AG04449 (cell line): ENCODE data around the gene TKTL2.

Source experiments
- CTCF ChIA-PET: fragments of 350-600 bp; formaldehyde crosslinking; extraction: SDS; loops from one replicate; lab custom pipeline; 2021; ENCODE audit warnings: antibody characterized with exemption; lab: Yijun Ruan, JAX
- POLR2A ChIA-PET: fragments of 400-600, 350-600 bp; formaldehyde crosslinking; extraction: SDS; loops from one replicate; lab custom pipeline; 2020; ENCODE audit warnings: antibody characterized with exemption, inconsistent platforms; lab: Yijun Ruan, JAX
- DNase-seq: peaks from one replicate; pipeline ENCODE4 v3.0.0-alpha.2; 2010; ENCODE audit warnings: low read depth, low spot score
- H3K4me3 ChIP-seq: 2 replicates; pipeline ENCODE4 v1.5.1; 2011; ENCODE audit warnings: low read depth, mild to moderate bottlenecking, control low read depth, low read length
- TF ChIP-seq, protein P1 (sequence below): IDR thresholded peaks from one replicate; pipeline ENCODE4 v1.5.1; 2011; ENCODE audit warnings: mild to moderate bottlenecking, moderate library complexity, low read length, control low read depth, inconsistent platforms; ENCODE audit not compliant: insufficient read depth; ENCODE audit errors: missing control alignments

Gene TKTL2

DNA sequence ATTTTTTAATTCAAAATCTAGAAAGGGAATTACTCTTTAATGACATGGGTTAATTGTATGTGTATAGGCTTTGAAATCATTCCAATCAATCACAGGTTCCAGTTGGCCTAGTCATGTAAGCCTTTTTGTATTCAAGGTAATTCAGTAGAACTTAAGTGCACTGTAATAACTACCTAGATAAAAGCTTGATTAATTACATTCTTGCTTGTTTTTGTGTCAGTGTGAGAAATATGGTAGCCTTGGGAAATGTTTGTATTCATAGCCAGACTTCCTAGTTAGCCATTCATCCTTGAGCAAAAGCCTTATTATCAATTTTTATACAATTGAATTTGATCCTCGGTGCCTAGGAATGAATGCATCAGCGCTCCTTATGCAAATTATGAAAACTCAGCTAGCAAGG is 33.5 kb downstream of the TKTL2 start:
- CTCF ChIA-PET, result no interaction called here
- DNase-seq, result no peak
- POLR2A ChIA-PET, result no interaction called here
- H3K4me3 ChIP-seq, result no peak overlapping the region
- TF ChIP-seq, protein P1, sequence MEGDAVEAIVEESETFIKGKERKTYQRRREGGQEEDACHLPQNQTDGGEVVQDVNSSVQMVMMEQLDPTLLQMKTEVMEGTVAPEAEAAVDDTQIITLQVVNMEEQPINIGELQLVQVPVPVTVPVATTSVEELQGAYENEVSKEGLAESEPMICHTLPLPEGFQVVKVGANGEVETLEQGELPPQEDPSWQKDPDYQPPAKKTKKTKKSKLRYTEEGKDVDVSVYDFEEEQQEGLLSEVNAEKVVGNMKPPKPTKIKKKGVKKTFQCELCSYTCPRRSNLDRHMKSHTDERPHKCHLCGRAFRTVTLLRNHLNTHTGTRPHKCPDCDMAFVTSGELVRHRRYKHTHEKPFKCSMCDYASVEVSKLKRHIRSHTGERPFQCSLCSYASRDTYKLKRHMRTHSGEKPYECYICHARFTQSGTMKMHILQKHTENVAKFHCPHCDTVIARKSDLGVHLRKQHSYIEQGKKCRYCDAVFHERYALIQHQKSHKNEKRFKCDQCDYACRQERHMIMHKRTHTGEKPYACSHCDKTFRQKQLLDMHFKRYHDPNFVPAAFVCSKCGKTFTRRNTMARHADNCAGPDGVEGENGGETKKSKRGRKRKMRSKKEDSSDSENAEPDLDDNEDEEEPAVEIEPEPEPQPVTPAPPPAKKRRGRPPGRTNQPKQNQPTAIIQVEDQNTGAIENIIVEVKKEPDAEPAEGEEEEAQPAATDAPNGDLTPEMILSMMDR, result no peak
